Bronchial epithelial cell (primary cell): ENCODE results near the gene KIF13A. TPM values are rescaled to one million over a fixed set of nuclear protein-coding genes. Genes with fewer than 3 reads are reported as not detected.
A peak's percentile ranks its signal among the peaks of the same experiment; 100 is the strongest.

ENCODE experiments used
- DNase-seq: peaks from one replicate; pipeline ENCODE4 v3.0.0-alpha.2; 2010; ENCODE audit warnings: low read depth
- FAIRE-seq: peaks from 2 replicates; lab custom pipeline; 2011; peaks lifted over from hg19 to GRCh38; lab: Jason Lieb, UNC
- H3K27me3 ChIP-seq: 2 replicates; pipeline ENCODE4 v1.5.1; 2011; ENCODE audit warnings: low read length; ENCODE audit not compliant: control insufficient read depth, insufficient read depth
- H3K36me3 ChIP-seq: 2 replicates; pipeline ENCODE4 v1.5.1; 2011; ENCODE audit warnings: low read length; ENCODE audit not compliant: control insufficient read depth, insufficient read depth
- H3K4me3 ChIP-seq: 2 replicates; pipeline ENCODE4 v1.5.1; 2011; ENCODE audit warnings: mild to moderate bottlenecking, low read depth, low read length, control low read depth
- CTCF ChIP-seq: IDR thresholded peaks from 2 replicates; pipeline ENCODE4 v1.5.1; 2011; ENCODE audit warnings: mild to moderate bottlenecking, moderate library complexity, low read length, control low read depth, inconsistent platforms; ENCODE audit not compliant: insufficient read depth, severe bottlenecking
- total RNA-seq: library from RNA; depleted of rRNA; stranded (reverse); fragments of >200 nt; gene quantifications from 2 replicates; pipeline ENCODE4 v1.2.1, GENCODE V29; 2014

Gene KIF13A
- total RNA-seq, 1 donor from 2014 or later = 47.4 TPM

GRCh38 chr6:17724341-17724740 lies 263.1 kb downstream of the KIF13A start:
- H3K36me3 ChIP-seq = no peaks in the 10 kb centered on the region
- no peak for FAIRE-seq
- no peak overlapping the region for H3K4me3 ChIP-seq
- no peaks in the 10 kb centered on the region for H3K27me3 ChIP-seq
- no peak for TF ChIP-seq CTCF
- peak; percentile 73 for DNase-seq

- no peak for DNase-seq
- no peaks in the 10 kb centered on the region for H3K27me3 ChIP-seq
- FAIRE-seq = no peak
These were observed 265.8 kb downstream of the KIF13A start for GRCh38 chr6:17721671-17722070.

GRCh38 chr6:17719323-17720041 lies 268.0 kb downstream of the KIF13A start:
- no peak for TF ChIP-seq CTCF
- no peak for DNase-seq
- Histone ChIP-seq H3K36me3 (no peaks in the 10 kb centered on the region), H3K4me3 (no peak overlapping the region), H3K27me3 (no peaks in the 10 kb centered on the region)
- FAIRE-seq = no peak

More at GRCh38 chr6:17721671-17722070, 265.8 kb downstream of the KIF13A start:
- TF ChIP-seq CTCF = no peak
- Histone ChIP-seq H3K36me3 (no peaks in the 10 kb centered on the region), H3K4me3 (no peak overlapping the region)

- no peak for TF ChIP-seq CTCF
- Histone ChIP-seq H3K4me3 (no peak overlapping the region), H3K27me3 (no peaks in the 10 kb centered on the region), H3K36me3 (no peaks in the 10 kb centered on the region)
- DNase-seq = no peak
- FAIRE-seq = no peak
These were observed 271.2 kb downstream of the KIF13A start for GRCh38 chr6:17716221-17716620.

- H3K27me3 ChIP-seq = no peaks in the 10 kb centered on the region
- TF ChIP-seq CTCF = no peak
- no peaks in the 10 kb centered on the region for H3K36me3 ChIP-seq
- no peak overlapping the region for H3K4me3 ChIP-seq
- no peak for FAIRE-seq
- peak; percentile 92 for DNase-seq
These were observed 272.3 kb downstream of the KIF13A start for GRCh38 chr6:17714879-17715851.
